Measurements from ENCODE around the gene APCDD1L. TPM values are rescaled to one million over a fixed set of nuclear protein-coding genes. Genes with fewer than 3 reads are reported as not detected.

Gene APCDD1L
- total and polyA plus RNA-seq, 2 of the 8 experiments (the other 6 are each of a cell fraction or from before 2014, with no cell fraction given): 0.83 to 3.1 TPM

- Histone ChIP-seq H3K79me2 (ENCODE audit: control insufficient read depth in 1 of 2, insufficient read depth in 2 of 2, low read length in 2 of 2) (no peaks in the 10 kb centered on the region), H3K14ac (ENCODE audit: insufficient read length) (no peak overlapping the region), H3K4me3 (ENCODE audit: extremely low read depth in 1 of 4, insufficient read depth in 2 of 4, low read depth in 3 of 4, low read length in 4 of 4) (no peak overlapping the region), H2BK120ac (replicated peaks; ENCODE audit: low read depth, low read length) (no peak overlapping the region), H4K91ac (replicated peaks; ENCODE audit: insufficient read length, low read length) (no peak overlapping the region), H2AFZ (ENCODE audit: low read length) (no peak overlapping the region), H4K20me1 (replicated peaks in 1 of 2; ENCODE audit: control insufficient read depth in 1 of 2, insufficient read depth in 2 of 2, low read length in 2 of 2) (no peaks in the 10 kb centered on the region), H3K4me1 (replicated peaks in 1 of 4; ENCODE audit: control insufficient read depth in 3 of 4, insufficient read depth in 4 of 4, low read length in 3 of 4) (peaks cover 0 to 7% (median 1%) of the 10 kb centered on the region in 4 experiments; a peak in 2 of 7 replicates), H3K23ac (ENCODE audit: insufficient read length) (no peak overlapping the region), H3K79me1 (ENCODE audit: low read depth, low read length) (no peaks in the 10 kb centered on the region), H3K4ac (replicated peaks; ENCODE audit: insufficient read length, low read depth, low read length) (no peak overlapping the region), H2BK12ac (ENCODE audit: low read depth, low read length) (no peak overlapping the region), H3K18ac (ENCODE audit: extremely low read depth, low read length) (no peak overlapping the region), H4K5ac (ENCODE audit: insufficient read length, low read depth, low read length) (no peak overlapping the region), H3K36me3 (ENCODE audit: control insufficient read depth in 2 of 4, insufficient read depth in 4 of 4, low read length in 3 of 4) (no peaks in the 10 kb centered on the region), H4K8ac (ENCODE audit: extremely low read depth, insufficient read depth, low read length) (no peak overlapping the region), H3K27me3 (replicated peaks in 1 of 4; ENCODE audit: control insufficient read depth in 3 of 4, extremely low read depth in 1 of 4, insufficient read depth in 3 of 4, low read length in 3 of 4) (0 out of 7 replicates have a peak, but pooled peaks cover 0 to 5% (median 0%) of the 10 kb centered on the region in 4 experiments), H3K9me3 (ENCODE audit: insufficient read depth in 2 of 2, low read depth in 1 of 2, low read length in 1 of 2) (peaks cover 18 to 19% of the 10 kb centered on the region in 2 experiments; a peak in 3 of 4 replicates), H2AK5ac (ENCODE audit: low read depth, low read length) (no peak overlapping the region), H2BK5ac (ENCODE audit: low read depth, low read length) (no peak overlapping the region), H3K4me2 (ENCODE audit: insufficient read depth in 1 of 2, low read depth in 2 of 2, low read length in 2 of 2) (no peak overlapping the region), H3K23me2 (ENCODE audit: low read depth, low read length) (peaks cover 5% of the 10 kb centered on the region; the same call in 1 of the 2 replicates), H3K27ac (ENCODE audit: low read depth, low read length) (no peak overlapping the region), H2BK15ac (ENCODE audit: low read length) (no peak overlapping the region), H3K56ac (replicated peaks; ENCODE audit: insufficient read length, low read depth, low read length) (no peak overlapping the region), H3K9ac (replicated peaks in 1 of 4; ENCODE audit: extremely low read depth in 1 of 4, low read depth in 3 of 4, low read length in 3 of 4) (no peak overlapping the region), H2BK20ac (ENCODE audit: low read length) (no peak overlapping the region)
- POLR2A ChIA-PET (ENCODE audit: partially characterized antibody): no interaction called here
- FAIRE-seq (no peak), DNase-seq (ENCODE audit: low read depth in 1 of 2, low spot score in 2 of 2) (no peak)
- CTCF ChIA-PET (ENCODE audit: partially characterized antibody): interaction anchor here (0.9 kb wide), 1 partner anchor 21 kb away, joined by 3 read pairs; no protein-coding TSS in a partner anchor
- WGBS, 2 experiments (ENCODE audit: extremely low coverage in 1 of 2, insufficient coverage in 1 of 2, insufficient read length in 1 of 2, insufficient replicate concordance in 2 of 2, low coverage in 1 of 2, low lambda C conversion rate in 2 of 2, missing lambda C conversion rate in 1 of 2): 84% methylated on average over 3 of the region's 3 CpGs; no CpG with 5 or more reads in 1 of the 2 experiments
- TF ChIP-seq YY1 (IDR thresholded peaks at IDR 0.05; ENCODE audit: low read depth, low read length): no peak
- TF ChIP-seq CBX5 (IDR thresholded peaks at IDR 0.05; ENCODE audit: low read depth, low read length): no peak
- no peak for TF ChIP-seq SUZ12 (IDR thresholded peaks at IDR 0.05; ENCODE audit: low read length)
Observed at GRCh38 chr20:58522666-58523065, 7.5 kb upstream of the APCDD1L start.
